Neural progenitor cell (in vitro differentiated cells): ENCODE data around the gene CCNY.

Source experiments
- EZH2phosphoT487 ChIP-seq: fragments of 200-600 bp; sonication (generic); IDR thresholded peaks from 2 replicates; pipeline ENCODE4 v1.6.1; 2017; ENCODE audit warnings: antibody characterized with exemption
- TF ChIP-seq, protein P1 (sequence below): fragments of 200-600 bp; sonication (generic); IDR thresholded peaks from 2 replicates; pipeline ENCODE4 v1.5.1; 2017; ENCODE audit warnings: antibody characterized with exemption, mild to moderate bottlenecking

DNA sequence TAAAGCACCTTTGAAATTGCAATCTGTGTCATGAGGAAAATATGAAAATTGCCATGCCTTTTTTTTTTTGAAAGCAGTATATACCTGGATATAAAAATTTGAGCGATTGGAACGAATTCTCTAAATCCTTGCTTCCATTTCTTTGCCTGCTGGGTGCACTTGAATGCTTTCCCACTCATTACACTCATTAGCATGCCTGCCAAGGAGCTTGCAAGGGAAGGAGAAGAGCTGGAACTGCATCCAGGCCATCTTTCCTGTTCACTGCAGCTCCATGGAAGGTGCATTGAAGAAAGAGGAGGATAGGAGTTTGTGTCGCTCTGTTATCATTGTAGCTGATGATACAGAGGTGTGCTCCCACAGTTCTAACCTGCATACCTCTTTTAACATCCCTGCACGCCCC is 166.4 kb downstream of the CCNY start:
- TF ChIP-seq EZH2phosphoT487: no peak
- TF ChIP-seq, protein P1, sequence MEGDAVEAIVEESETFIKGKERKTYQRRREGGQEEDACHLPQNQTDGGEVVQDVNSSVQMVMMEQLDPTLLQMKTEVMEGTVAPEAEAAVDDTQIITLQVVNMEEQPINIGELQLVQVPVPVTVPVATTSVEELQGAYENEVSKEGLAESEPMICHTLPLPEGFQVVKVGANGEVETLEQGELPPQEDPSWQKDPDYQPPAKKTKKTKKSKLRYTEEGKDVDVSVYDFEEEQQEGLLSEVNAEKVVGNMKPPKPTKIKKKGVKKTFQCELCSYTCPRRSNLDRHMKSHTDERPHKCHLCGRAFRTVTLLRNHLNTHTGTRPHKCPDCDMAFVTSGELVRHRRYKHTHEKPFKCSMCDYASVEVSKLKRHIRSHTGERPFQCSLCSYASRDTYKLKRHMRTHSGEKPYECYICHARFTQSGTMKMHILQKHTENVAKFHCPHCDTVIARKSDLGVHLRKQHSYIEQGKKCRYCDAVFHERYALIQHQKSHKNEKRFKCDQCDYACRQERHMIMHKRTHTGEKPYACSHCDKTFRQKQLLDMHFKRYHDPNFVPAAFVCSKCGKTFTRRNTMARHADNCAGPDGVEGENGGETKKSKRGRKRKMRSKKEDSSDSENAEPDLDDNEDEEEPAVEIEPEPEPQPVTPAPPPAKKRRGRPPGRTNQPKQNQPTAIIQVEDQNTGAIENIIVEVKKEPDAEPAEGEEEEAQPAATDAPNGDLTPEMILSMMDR: no peak
